GM12878 (cell line): ENCODE data around the gene THNSL1.

Experiments used
- CHD2 ChIP-seq: IDR thresholded peaks from 2 replicates; pipeline ENCODE4 v1.6.1; 2011; ENCODE audit warnings: low read depth, low read length, improper control_type of control experiment, borderline replicate concordance
- CHD4 ChIP-seq: fragments of 200-600 bp; sonication (generic); IDR thresholded peaks from 2 replicates; pipeline ENCODE4 v1.6.1; 2016; ENCODE audit warnings: mild to moderate bottlenecking
- CREM ChIP-seq: IDR thresholded peaks from 2 replicates; pipeline ENCODE4 v1.6.1; 2014; ENCODE audit warnings: antibody characterized with exemption, low read depth
- MAX ChIP-seq: IDR thresholded peaks from 2 replicates; pipeline ENCODE4 v1.6.1; 2012; ENCODE audit warnings: low read depth, low read length, improper control_type of control experiment
- POLR2A ChIP-seq: IDR thresholded peaks from 2 replicates; pipeline ENCODE4 v1.6.1; 2011; ENCODE audit warnings: low read depth, mild to moderate bottlenecking, low read length
- SP1 ChIP-seq: IDR thresholded peaks from one replicate; pipeline ENCODE4 v1.6.1; 2011; ENCODE audit warnings: low read depth, low read length
- TF ChIP-seq, protein P1 (sequence below), 3 experiments: IDR thresholded peaks in 2 of 3; conservative IDR thresholded peaks in 1 of 3; 2 replicates each; pipeline ENCODE4 v1.5.1; 2011; ENCODE audit warnings: low read depth in 3 of 3, low read length in 3 of 3, mild to moderate bottlenecking in 3 of 3, control low read depth in 2 of 3, moderate library complexity in 2 of 3, inconsistent platforms in 1 of 3, mixed read lengths in 1 of 3; ENCODE audit not compliant: control insufficient read depth in 2 of 3, insufficient read depth in 1 of 3; ENCODE audit errors: extremely low read depth in 1 of 3
- TF ChIP-seq, protein P2 (sequence below): IDR thresholded peaks from 2 replicates; pipeline ENCODE4 v1.6.1; 2012; ENCODE audit warnings: mild to moderate bottlenecking, low read depth, low read length

DNA sequence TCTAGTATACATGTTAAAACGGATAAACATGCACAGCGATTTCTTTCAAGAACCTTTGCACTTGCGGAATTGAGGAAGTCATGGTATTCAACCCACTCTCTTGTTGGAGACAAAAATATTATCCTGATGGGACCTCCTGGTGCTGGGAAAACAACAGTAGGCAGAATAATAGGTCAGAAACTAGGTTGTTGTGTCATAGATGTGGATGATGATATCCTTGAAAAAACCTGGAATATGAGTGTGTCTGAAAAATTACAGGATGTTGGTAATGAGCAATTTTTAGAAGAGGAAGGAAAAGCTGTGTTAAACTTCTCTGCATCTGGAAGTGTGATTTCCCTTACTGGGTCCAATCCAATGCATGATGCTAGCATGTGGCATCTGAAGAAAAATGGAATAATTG, 6.9 kb downstream of the THNSL1 start:
- TF ChIP-seq MAX (no peak), POLR2A (no peak), CHD2 (no peak), CREM (no peak), CHD4 (no peak), SP1 (no peak)
- TF ChIP-seq, protein P1, sequence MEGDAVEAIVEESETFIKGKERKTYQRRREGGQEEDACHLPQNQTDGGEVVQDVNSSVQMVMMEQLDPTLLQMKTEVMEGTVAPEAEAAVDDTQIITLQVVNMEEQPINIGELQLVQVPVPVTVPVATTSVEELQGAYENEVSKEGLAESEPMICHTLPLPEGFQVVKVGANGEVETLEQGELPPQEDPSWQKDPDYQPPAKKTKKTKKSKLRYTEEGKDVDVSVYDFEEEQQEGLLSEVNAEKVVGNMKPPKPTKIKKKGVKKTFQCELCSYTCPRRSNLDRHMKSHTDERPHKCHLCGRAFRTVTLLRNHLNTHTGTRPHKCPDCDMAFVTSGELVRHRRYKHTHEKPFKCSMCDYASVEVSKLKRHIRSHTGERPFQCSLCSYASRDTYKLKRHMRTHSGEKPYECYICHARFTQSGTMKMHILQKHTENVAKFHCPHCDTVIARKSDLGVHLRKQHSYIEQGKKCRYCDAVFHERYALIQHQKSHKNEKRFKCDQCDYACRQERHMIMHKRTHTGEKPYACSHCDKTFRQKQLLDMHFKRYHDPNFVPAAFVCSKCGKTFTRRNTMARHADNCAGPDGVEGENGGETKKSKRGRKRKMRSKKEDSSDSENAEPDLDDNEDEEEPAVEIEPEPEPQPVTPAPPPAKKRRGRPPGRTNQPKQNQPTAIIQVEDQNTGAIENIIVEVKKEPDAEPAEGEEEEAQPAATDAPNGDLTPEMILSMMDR (IDR thresholded peaks at IDR 0.05 in 2 of 3, conservative IDR thresholded peaks at IDR 0.05 in 1 of 3; ENCODE audit: control insufficient read depth in 2 of 3, extremely low read depth in 1 of 3, insufficient read depth in 1 of 3, low read depth in 3 of 3, low read length in 3 of 3): no peak
- TF ChIP-seq, protein P2, sequence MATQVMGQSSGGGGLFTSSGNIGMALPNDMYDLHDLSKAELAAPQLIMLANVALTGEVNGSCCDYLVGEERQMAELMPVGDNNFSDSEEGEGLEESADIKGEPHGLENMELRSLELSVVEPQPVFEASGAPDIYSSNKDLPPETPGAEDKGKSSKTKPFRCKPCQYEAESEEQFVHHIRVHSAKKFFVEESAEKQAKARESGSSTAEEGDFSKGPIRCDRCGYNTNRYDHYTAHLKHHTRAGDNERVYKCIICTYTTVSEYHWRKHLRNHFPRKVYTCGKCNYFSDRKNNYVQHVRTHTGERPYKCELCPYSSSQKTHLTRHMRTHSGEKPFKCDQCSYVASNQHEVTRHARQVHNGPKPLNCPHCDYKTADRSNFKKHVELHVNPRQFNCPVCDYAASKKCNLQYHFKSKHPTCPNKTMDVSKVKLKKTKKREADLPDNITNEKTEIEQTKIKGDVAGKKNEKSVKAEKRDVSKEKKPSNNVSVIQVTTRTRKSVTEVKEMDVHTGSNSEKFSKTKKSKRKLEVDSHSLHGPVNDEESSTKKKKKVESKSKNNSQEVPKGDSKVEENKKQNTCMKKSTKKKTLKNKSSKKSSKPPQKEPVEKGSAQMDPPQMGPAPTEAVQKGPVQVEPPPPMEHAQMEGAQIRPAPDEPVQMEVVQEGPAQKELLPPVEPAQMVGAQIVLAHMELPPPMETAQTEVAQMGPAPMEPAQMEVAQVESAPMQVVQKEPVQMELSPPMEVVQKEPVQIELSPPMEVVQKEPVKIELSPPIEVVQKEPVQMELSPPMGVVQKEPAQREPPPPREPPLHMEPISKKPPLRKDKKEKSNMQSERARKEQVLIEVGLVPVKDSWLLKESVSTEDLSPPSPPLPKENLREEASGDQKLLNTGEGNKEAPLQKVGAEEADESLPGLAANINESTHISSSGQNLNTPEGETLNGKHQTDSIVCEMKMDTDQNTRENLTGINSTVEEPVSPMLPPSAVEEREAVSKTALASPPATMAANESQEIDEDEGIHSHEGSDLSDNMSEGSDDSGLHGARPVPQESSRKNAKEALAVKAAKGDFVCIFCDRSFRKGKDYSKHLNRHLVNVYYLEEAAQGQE: no peak
